H1 (cell line): Measurements from ENCODE around the gene RPL36AL. TPM values are rescaled to one million over a fixed set of nuclear protein-coding genes. Genes with fewer than 3 reads are reported as not detected.
A peak's percentile ranks its signal among the peaks of the same experiment; 100 is the strongest.

ENCODE experiments used
- CBX8 ChIP-seq: fragments of 300-800, 300-1000 bp; sonication (generic); IDR thresholded peaks from 2 replicates; pipeline ENCODE4 v1.7.1; 2016; ENCODE audit warnings: low read depth, low read length, borderline replicate concordance
- CHD2 ChIP-seq: IDR thresholded peaks from 2 replicates; pipeline ENCODE4 v1.6.1; 2012; ENCODE audit warnings: low read length, improper control_type of control experiment
- CREB1 ChIP-seq: IDR thresholded peaks from 2 replicates; pipeline ENCODE4 v1.6.1; 2012; ENCODE audit warnings: inconsistent platforms
- EZH2 ChIP-seq: fragments of 200-600 bp; sonication (generic); IDR thresholded peaks from 2 replicates; pipeline ENCODE4 v1.7.1; 2012; ENCODE audit warnings: low read depth, mild to moderate bottlenecking, moderate library complexity, low read length, inconsistent platforms; ENCODE audit not compliant: severe bottlenecking
- FOSL1 ChIP-seq: IDR thresholded peaks from 2 replicates; pipeline ENCODE4 v1.6.1; 2011; ENCODE audit warnings: mild to moderate bottlenecking, low read depth, low read length, moderate library complexity; ENCODE audit not compliant: insufficient read depth
- HDAC2 ChIP-seq, 2 experiments: fragments of 300-600 bp in 1 of 2; sonication (generic) in 1 of 2; IDR thresholded peaks; 2 replicates each; pipeline ENCODE4 v1.6.1; 2011 to 2012; ENCODE audit warnings: low read depth in 2 of 2, low read length in 2 of 2, mild to moderate bottlenecking in 2 of 2, moderate library complexity in 2 of 2, borderline replicate concordance in 1 of 2, inconsistent platforms in 1 of 2
- JUN ChIP-seq: IDR thresholded peaks from 2 replicates; pipeline ENCODE4 v1.6.1; 2011; ENCODE audit warnings: low read depth, mild to moderate bottlenecking, improper control_type of control experiment, low read length
- NRF1 ChIP-seq: IDR thresholded peaks from 2 replicates; pipeline ENCODE4 v1.6.1; 2011; ENCODE audit warnings: mild to moderate bottlenecking, low read depth, low read length, improper control_type of control experiment
- PHF8 ChIP-seq: fragments of 200-600 bp; sonication (generic); conservative IDR thresholded peaks from 2 replicates; pipeline ENCODE4 v1.7.1; 2012; ENCODE audit warnings: low read depth, mild to moderate bottlenecking, inconsistent platforms, low read length, moderate library complexity
- POLR2A ChIP-seq, 2 experiments: IDR thresholded peaks; 1 replicate in 1 of 2; 2 replicates in 1 of 2; pipeline ENCODE4 v1.6.1; 2011; ENCODE audit warnings: low read depth in 2 of 2, low read length in 2 of 2, mild to moderate bottlenecking in 2 of 2; ENCODE audit errors: control extremely low read depth in 1 of 2
- POLR2AphosphoS5 ChIP-seq: IDR thresholded peaks from 2 replicates; pipeline ENCODE4 v1.6.1; 2011; ENCODE audit warnings: low read depth, low read length
- POU5F1 ChIP-seq: IDR thresholded peaks from 2 replicates; pipeline ENCODE4 v1.6.1; 2011; ENCODE audit warnings: low read depth, mild to moderate bottlenecking, low read length, moderate library complexity
- RBBP5 ChIP-seq: IDR thresholded peaks from 2 replicates; pipeline ENCODE4 v1.7.1; 2012; ENCODE audit warnings: low read depth, mild to moderate bottlenecking, inconsistent platforms, low read length, moderate library complexity, borderline replicate concordance
- RXRA ChIP-seq: IDR thresholded peaks from 2 replicates; pipeline ENCODE4 v1.6.1; 2011; ENCODE audit warnings: low read depth, mild to moderate bottlenecking, low read length, moderate library complexity; ENCODE audit not compliant: insufficient read depth
- SIX5 ChIP-seq: IDR thresholded peaks from 2 replicates; pipeline ENCODE4 v1.6.1; 2011; ENCODE audit warnings: mild to moderate bottlenecking, low read depth, low read length
- SP1 ChIP-seq: IDR thresholded peaks from 2 replicates; pipeline ENCODE4 v1.6.1; 2011; ENCODE audit warnings: low read depth, low read length
- SP4 ChIP-seq: IDR thresholded peaks from 2 replicates; pipeline ENCODE4 v1.6.1; 2012; ENCODE audit warnings: low read length, inconsistent platforms
- polyA plus RNA-seq, 7 experiments: library from polyadenylated mRNA; depleted of rRNA in 3 of 7; stranded (reverse) in 5 of 7; unstranded in 2 of 7; fragments of >200 nt in 5 of 7; fragments of 200-250 nt in 2 of 7; gene quantifications; 1 replicate in 5 of 7; 2 replicates in 1 of 7; 4 replicates in 1 of 7; pipeline versions ENCODE4 v1.2.1 to v1.2.3, GENCODE V29; 2011 to 2013; ENCODE audit warnings: missing spikeins in 2 of 7, mixed read lengths in 2 of 7
- total RNA-seq: library from RNA; stranded (reverse); fragmentation: NEBNext Ultra II Directional; extraction: Animal tissue kit (Norgen Biotek cat#: 25700); gene quantifications from 2 replicates; pipeline ENCODE4 v1.2.1, GENCODE V29; 2021
- TF ChIP-seq, protein P1 (sequence below): IDR thresholded peaks from 2 replicates; pipeline ENCODE4 v1.6.1; 2011; ENCODE audit warnings: low read length, improper control_type of control experiment

RPL36AL gene
- total and polyA plus RNA-seq, 2 of the 8 experiments (the other 6 are each of a cell fraction or from before 2014, with no cell fraction given): 138 to 230 TPM

GRCh38 chr14:49620182-49621113 is at the start of gene RPL36AL, which contains the start of gene MGAT2 (continued):
- TF ChIP-seq POLR2AphosphoS5 (peak; percentile 80), SP4 (no peak), FOSL1 (no peak), POLR2A (IDR thresholded peaks at IDR 0.05; ENCODE audit: control extremely low read depth in 1 of 2, low read depth in 2 of 2, low read length in 2 of 2) (peak; percentile 87 to 91), HDAC2 (IDR thresholded peaks at IDR 0.05; ENCODE audit: borderline replicate concordance in 1 of 2, low read depth in 2 of 2, low read length in 2 of 2) (peak in 1 of 2 experiments; percentile 83; a peak in 3 of 4 replicates), CBX8 (no peak), SIX5 (no peak), RXRA (no peak), JUN (no peak), NRF1 (no peak), SP1 (peak; percentile 94), CHD2 (peak; percentile 88), CREB1 (peak; percentile 62; the same call in 1 of the 2 replicates), RBBP5 (peak; percentile 76; the same call in 1 of the 2 replicates), PHF8 (peak; percentile 83), EZH2 (no peak), POU5F1 (no peak)
- TF ChIP-seq, protein P1, sequence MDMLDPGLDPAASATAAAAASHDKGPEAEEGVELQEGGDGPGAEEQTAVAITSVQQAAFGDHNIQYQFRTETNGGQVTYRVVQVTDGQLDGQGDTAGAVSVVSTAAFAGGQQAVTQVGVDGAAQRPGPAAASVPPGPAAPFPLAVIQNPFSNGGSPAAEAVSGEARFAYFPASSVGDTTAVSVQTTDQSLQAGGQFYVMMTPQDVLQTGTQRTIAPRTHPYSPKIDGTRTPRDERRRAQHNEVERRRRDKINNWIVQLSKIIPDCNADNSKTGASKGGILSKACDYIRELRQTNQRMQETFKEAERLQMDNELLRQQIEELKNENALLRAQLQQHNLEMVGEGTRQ: peak; percentile 62; the same call in 1 of the 2 replicates
